Peyer's patch (tissue), 4 donors: ENCODE data around the gene C19orf12. TPM values are rescaled to one million over a fixed set of nuclear protein-coding genes. Genes with fewer than 3 reads are reported as not detected.

Experiments used
- DNase-seq, 3 donors: peaks; one replicate each; pipeline ENCODE4 v3.0.0-alpha.2; 2017 to 2019
- H3K27ac ChIP-seq, 4 donors: fragments of 200-600 bp; sonication (generic); one replicate each; pipeline ENCODE4 v1.5.1; 2016 to 2019
- H3K27me3 ChIP-seq, 2 donors: fragments of 200-600 bp; sonication (generic); one replicate each; pipeline ENCODE4 v1.5.1; 2019
- H3K36me3 ChIP-seq, 3 donors: fragments of 200-600 bp; sonication (generic); one replicate each; pipeline ENCODE4 v1.5.1; 2016 to 2019
- H3K4me1 ChIP-seq, 4 donors: fragments of 200-600 bp; sonication (generic); one replicate each; pipeline ENCODE4 v1.5.1; 2016 to 2019
- H3K4me3 ChIP-seq, 4 donors: fragments of 200-600 bp; sonication (generic); 1 replicate in 3 of 4; 2 replicates in 1 of 4; pipeline ENCODE4 v1.5.1; 2016 to 2019; ENCODE audit warnings: mild to moderate bottlenecking in 1 of 4
- H3K9me3 ChIP-seq, 4 donors: fragments of 200-600 bp; sonication (generic); one replicate each; pipeline ENCODE4 v1.5.1; 2016 to 2019; ENCODE audit warnings: mild to moderate bottlenecking in 1 of 4
- POLR2A ChIP-seq, 2 donors: fragments of 450-650 bp; IDR thresholded peaks; one replicate each; pipeline ENCODE4 v1.5.1; 2017; ENCODE audit warnings: antibody characterized with exemption in 2 of 2, mild to moderate bottlenecking in 2 of 2, moderate library complexity in 2 of 2
- total RNA-seq, 4 donors: library from RNA; depleted of rRNA; stranded (reverse); fragments of >200 nt; gene quantifications; one replicate each; pipeline ENCODE4 v1.1.0, GENCODE V29; 2016
- TF ChIP-seq, protein P1 (sequence below), 6 experiments: fragments of 450-650 bp in 4 of 6; fragments of 200-600 bp in 2 of 6; sonication (generic) in 1 of 6; IDR thresholded peaks; one replicate each; pipeline ENCODE4 v1.5.1; 2017 to 2019; ENCODE audit warnings: antibody characterized with exemption in 6 of 6, mild to moderate bottlenecking in 3 of 6, moderate library complexity in 1 of 6

C19orf12 gene
- total RNA-seq, 4 donors from 2014 or later: 18.2 to 49.1 (median 28.2) TPM

DNA sequence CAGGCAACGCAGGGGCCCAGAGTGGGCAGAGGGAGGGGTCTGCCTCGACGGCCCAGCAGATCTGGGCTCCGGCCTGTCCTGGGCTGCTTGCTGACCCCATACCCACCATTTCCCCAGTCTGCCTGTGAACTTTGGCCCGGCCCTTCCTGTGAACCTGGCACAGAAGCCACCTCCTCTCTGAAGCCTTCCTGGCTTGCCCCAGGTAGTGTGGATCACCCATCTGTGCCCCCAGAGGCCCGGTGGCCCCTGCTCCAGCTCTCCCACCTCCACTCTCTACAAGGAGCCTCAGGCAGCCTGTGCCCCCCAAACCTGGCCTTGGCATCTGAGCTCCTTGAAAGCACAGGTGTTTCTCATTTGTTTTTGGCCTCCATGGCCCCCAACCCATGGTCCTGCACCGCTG, 34.1 kb downstream of the C19orf12 start:
- Histone ChIP-seq H3K27ac (peak overlapping the region; percentile 22 to 67 (median 54)), H3K4me1 (peaks cover 0 to 53% (median 45%) of the 10 kb centered on the region in 4 donors), H3K4me3 (peak overlapping the region in 1 of 4 donors; percentile 1), H3K36me3 (peaks cover 0 to 9% (median 0%) of the 10 kb centered on the region in 3 donors), H3K9me3 (no peaks in the 10 kb centered on the region), H3K27me3 (no peaks in the 10 kb centered on the region)
- no peak for DNase-seq
- TF ChIP-seq, protein P1, sequence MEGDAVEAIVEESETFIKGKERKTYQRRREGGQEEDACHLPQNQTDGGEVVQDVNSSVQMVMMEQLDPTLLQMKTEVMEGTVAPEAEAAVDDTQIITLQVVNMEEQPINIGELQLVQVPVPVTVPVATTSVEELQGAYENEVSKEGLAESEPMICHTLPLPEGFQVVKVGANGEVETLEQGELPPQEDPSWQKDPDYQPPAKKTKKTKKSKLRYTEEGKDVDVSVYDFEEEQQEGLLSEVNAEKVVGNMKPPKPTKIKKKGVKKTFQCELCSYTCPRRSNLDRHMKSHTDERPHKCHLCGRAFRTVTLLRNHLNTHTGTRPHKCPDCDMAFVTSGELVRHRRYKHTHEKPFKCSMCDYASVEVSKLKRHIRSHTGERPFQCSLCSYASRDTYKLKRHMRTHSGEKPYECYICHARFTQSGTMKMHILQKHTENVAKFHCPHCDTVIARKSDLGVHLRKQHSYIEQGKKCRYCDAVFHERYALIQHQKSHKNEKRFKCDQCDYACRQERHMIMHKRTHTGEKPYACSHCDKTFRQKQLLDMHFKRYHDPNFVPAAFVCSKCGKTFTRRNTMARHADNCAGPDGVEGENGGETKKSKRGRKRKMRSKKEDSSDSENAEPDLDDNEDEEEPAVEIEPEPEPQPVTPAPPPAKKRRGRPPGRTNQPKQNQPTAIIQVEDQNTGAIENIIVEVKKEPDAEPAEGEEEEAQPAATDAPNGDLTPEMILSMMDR (IDR thresholded peaks at IDR 0.05): no peak
- TF ChIP-seq POLR2A (IDR thresholded peaks at IDR 0.05): no peak

DNA sequence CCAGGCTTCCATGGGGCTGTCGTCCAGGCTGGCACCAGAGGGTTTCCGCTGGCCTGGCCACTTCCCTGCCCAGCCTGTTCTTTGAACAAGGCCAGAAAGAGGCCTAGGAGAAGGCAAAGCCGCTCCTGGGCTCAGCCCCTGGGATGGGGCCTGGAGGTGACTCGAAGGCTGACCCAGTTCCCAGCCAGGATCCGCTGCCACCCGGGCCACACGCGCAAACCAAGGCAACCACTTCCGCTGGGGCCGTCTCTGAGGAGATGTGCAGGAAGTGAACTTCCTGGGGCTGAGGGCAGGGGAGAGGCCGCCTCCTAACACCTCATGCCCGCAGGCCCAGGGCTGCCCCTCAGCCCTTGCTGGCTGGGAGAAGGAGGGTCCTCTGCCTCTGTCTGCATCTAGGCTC, 34.6 kb downstream of the C19orf12 start:
- Histone ChIP-seq H3K27ac (peak overlapping the region; percentile 41 to 67 (median 54)), H3K4me3 (peak overlapping the region in 1 of 4 donors; percentile 1), H3K4me1 (peaks cover 0 to 58% (median 47%) of the 10 kb centered on the region in 4 donors), H3K27me3 (no peaks in the 10 kb centered on the region), H3K36me3 (peaks cover 0 to 13% (median 0%) of the 10 kb centered on the region in 3 donors), H3K9me3 (no peaks in the 10 kb centered on the region)
- DNase-seq: peak; percentile 64 to 95 (median 91)
- TF ChIP-seq, protein P1 (IDR thresholded peaks at IDR 0.05): no peak
- no peak for TF ChIP-seq POLR2A (IDR thresholded peaks at IDR 0.05)

DNA sequence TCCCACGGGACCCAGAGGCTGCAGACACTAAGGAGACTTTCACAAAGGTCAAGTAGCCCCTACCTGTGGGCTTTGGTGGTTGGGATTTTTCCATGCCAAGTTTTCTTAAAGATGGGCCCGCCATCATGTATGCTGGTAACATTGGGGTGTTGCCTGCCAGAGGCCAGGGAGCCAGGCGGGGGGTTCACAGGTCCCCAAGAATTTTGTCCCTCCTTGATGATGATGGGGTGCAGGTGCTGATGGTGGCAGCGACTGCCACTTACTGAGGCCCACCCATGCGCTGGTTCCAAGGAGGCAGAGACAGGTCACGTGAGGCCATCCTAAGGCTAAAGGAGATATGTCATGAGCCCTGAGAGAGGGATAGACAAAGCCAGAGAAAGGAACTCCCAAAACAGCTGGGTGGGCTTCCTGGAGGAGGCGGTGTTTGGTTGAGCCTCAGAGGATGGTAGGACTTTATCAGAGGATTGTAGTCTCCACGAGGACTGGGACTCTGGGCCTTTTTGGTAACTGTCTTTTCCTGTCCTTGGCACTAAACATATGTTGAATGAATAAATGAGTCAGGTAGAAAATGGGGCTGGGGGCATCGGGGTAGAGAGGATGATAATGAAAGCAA, 35.4 kb downstream of the C19orf12 start:
- no peak for TF ChIP-seq POLR2A (IDR thresholded peaks at IDR 0.05)
- TF ChIP-seq, protein P1 (IDR thresholded peaks at IDR 0.05): no peak
- Histone ChIP-seq H3K27ac (peak overlapping the region; percentile 41 to 67 (median 54)), H3K4me3 (peak overlapping the region in 1 of 4 donors; percentile 1), H3K27me3 (no peaks in the 10 kb centered on the region), H3K9me3 (no peaks in the 10 kb centered on the region), H3K4me1 (peaks cover 0 to 65% (median 51%) of the 10 kb centered on the region in 4 donors), H3K36me3 (peaks cover 0 to 20% (median 0%) of the 10 kb centered on the region in 3 donors)
- DNase-seq: no peak

DNA sequence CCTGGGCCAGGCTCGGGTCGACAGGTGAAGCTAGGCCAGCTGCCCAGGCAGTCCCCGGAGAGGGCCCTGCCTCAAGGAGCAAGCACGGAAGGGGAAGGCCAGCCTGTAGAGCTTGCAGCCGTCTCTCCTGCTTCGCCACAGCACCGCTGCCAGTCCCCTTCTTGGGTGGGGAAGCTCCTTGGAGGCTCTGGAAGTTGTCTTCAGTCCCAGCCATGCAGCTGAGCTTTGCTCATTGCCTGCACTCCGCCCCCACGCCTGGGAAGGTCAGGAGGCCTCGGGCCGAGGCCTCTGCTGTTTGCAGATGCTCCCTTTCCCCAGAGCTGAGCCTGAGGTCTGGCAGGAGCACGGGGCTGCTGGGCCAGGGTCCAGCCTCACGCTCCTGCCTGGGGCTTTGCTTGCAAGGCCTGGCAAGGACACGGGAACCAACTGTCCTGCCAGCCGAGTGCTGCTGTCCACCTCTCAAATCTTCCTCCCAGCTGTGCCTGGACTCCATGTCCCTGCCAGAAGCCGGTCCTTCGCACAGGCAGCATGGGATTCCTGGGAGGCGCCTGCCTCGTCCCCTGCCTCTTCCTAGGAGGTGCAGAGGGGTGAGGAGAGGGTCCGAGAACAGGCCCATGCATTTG, 36.5 kb downstream of the C19orf12 start:
- peaks cover 0 to 29% (median 0%) of the 10 kb centered on the region in 3 donors for H3K36me3 ChIP-seq
- H3K27me3 ChIP-seq: no peaks in the 10 kb centered on the region
- H3K9me3 ChIP-seq: no peaks in the 10 kb centered on the region
- H3K4me1 ChIP-seq: peaks cover 0 to 69% (median 62%) of the 10 kb centered on the region in 4 donors
- peak overlapping the region in 3 of 4 donors; percentile 12 to 67 (median 43) for H3K27ac ChIP-seq
- peak in 1 of 3 donors; percentile 56 for DNase-seq
- TF ChIP-seq, protein P1 (IDR thresholded peaks at IDR 0.05): no peak
- no peak for TF ChIP-seq POLR2A (IDR thresholded peaks at IDR 0.05)
- no peak overlapping the region for H3K4me3 ChIP-seq

DNA sequence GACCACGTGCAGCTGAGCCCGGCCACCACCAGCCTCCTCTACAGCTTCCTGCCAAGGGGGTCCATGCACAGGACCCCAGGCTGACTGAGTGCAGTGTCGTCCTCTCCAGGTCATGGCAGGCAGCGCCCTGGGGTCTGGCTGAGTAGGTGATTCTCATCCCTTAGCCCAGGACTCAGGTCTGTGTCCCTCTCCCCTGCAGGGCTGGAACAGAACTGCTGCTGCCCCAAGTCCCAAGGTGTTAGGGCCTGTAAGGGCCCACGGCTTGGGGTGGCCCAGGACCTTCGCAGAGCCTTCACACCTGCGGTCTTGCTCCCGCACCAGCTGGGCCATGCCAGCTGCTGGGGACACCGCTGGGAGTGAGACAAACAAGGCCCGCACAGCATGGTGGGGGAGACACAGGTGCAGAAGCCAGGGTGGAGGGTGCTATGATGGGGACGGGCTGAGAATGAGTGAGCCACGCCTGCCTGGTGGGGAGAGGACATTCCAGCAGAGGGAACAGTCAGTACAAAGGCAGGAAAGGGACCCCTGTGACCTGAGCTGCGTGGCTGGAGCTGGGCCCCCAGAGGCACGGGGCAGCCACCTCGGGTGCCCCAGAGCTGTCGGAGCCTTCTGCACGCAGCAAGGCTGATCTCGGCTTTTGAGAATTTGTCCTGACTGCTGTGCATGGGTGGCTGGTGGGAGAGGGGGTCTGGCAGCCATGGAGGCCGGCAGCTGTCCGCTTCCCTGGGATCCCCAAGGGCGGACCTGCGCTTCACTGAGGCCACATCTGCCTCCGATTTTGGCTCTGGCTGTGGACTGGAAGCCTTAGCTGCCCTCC, 37.9 kb downstream of the C19orf12 start:
- TF ChIP-seq, protein P1 (IDR thresholded peaks at IDR 0.05): no peak
- no peak for TF ChIP-seq POLR2A (IDR thresholded peaks at IDR 0.05)
- peak overlapping the region; percentile 10 to 67 (median 25) for H3K27ac ChIP-seq
- H3K9me3 ChIP-seq: no peaks in the 10 kb centered on the region
- peaks cover 0 to 29% (median 0%) of the 10 kb centered on the region in 3 donors for H3K36me3 ChIP-seq
- H3K4me1 ChIP-seq: peaks cover 0 to 78% (median 72%) of the 10 kb centered on the region in 4 donors
- no peak for DNase-seq
- no peak overlapping the region for H3K4me3 ChIP-seq
- H3K27me3 ChIP-seq: no peaks in the 10 kb centered on the region
